OCI-LY7 (cell line): ENCODE measurements around the gene TM9SF3.

ENCODE experiments used
- EZH2phosphoT487 ChIP-seq: fragments of 200-600 bp; sonication (generic); IDR thresholded peaks from 2 replicates; pipeline ENCODE4 v1.6.1; 2018; ENCODE audit warnings: low read depth, borderline replicate concordance, mild to moderate bottlenecking, mixed run types, antibody characterized with exemption, low read length, moderate library complexity, mixed read lengths
- TF ChIP-seq, protein P1 (sequence below): fragments of 200-600 bp; sonication (generic); conservative IDR thresholded peaks from 2 replicates; pipeline ENCODE4 v1.5.1; 2014; ENCODE audit warnings: mild to moderate bottlenecking, antibody characterized with exemption, low read length, moderate library complexity, mixed read lengths

GRCh38 chr10:96588060-96588554 lies 1.3 kb upstream of the TM9SF3 start:
- TF ChIP-seq, protein P1, sequence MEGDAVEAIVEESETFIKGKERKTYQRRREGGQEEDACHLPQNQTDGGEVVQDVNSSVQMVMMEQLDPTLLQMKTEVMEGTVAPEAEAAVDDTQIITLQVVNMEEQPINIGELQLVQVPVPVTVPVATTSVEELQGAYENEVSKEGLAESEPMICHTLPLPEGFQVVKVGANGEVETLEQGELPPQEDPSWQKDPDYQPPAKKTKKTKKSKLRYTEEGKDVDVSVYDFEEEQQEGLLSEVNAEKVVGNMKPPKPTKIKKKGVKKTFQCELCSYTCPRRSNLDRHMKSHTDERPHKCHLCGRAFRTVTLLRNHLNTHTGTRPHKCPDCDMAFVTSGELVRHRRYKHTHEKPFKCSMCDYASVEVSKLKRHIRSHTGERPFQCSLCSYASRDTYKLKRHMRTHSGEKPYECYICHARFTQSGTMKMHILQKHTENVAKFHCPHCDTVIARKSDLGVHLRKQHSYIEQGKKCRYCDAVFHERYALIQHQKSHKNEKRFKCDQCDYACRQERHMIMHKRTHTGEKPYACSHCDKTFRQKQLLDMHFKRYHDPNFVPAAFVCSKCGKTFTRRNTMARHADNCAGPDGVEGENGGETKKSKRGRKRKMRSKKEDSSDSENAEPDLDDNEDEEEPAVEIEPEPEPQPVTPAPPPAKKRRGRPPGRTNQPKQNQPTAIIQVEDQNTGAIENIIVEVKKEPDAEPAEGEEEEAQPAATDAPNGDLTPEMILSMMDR = no peak
- no peak for TF ChIP-seq EZH2phosphoT487
